ENCODE results near the gene RARB.
A peak's percentile ranks its signal among the peaks of the same experiment; 100 is the strongest.

RARB gene

DNA sequence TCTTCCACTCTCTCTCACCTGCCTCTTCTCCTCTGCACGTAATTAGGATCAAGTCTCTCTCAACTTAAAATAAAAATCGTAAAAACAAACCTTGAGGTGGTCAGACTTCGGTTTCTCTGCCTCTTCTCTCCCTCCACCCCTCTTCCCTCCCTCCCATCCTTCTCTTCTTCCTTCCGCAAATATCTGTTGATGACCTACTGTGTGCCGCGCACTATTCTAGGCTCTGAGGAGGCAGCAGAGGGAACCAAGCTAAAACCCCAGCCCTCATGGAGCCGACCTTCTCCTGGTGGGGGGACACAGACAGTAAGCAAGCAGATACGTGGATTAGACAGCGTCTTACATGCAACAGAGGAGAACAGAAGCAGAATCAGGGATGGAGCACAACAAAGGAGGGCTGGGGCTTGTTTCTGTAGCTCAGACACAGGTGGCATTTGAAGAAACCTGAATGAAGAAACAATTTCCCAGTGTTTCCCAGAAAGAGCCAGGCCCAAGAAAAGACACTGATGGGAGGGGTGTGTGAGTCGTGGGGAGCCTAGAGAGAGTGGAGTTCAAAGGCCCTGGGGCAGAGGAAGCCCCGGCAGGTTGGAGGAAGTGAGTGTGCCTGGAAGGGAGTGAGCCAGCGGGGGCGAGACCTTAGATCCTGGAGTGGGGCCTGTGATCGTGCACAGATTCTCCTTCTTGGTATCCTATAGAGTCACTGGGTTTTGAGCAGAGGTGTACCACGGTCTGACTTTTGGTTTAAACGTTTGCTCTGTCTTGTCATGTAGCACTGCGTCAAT lies 156.1 kb downstream of the RARB start:
- peaks cover 2% of the 10 kb centered on the region for H3K36me3 Mint-ChIP-seq (ENCODE audit: insufficient read depth)
- peaks cover 0 to 3% of the 10 kb centered on the region in 2 donors for H3K4me1 Mint-ChIP-seq (ENCODE audit: low read depth in 2 of 2)
- no peak overlapping the region for H3K27ac Mint-ChIP-seq
- no peak overlapping the region for H3K4me3 Mint-ChIP-seq
- peaks cover 25 to 40% of the 10 kb centered on the region in 2 donors for H3K27me3 Mint-ChIP-seq
- DNase-seq (no peak), ATAC-seq (replicated peaks) (no peak)
- no peaks in the 10 kb centered on the region for H3K9me3 Mint-ChIP-seq

DNA sequence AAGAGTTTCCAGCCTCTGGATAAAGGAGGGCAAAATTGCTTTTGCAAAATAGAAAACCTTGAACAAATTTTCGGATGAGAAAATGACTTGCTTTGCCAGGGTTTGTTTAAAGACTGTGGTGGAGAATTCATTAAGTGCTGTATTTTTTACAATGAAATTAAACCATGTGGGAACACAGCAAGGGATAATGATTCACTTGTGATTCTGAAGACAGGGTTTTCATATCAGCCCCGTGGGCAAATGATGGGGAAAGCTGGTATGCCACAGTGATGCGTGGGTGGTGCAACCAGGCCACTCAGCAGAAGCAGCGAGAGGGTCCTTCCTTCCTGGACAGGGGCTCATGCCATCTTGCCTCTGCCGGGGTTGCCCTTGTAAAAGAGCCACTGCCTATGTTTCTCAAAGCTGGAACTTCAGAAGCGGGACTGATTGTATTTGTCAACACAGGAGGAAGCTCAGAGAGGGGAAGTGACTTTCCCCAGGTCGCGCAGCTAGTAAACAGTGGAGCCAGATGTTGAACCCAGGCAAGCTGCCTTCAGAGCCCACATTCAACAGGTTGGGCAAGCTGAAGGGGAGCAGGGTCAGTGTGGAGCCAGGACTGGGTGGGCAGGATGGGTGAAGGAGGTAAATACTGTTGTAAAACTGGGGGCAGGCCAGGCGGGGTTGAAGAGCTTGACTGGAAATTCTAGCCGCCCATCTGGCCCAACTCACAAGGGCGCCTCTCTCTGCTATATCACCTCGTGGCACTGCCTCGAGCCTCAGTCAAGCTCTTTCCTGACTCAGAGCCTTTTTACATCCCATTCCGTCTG lies 157.5 kb downstream of the RARB start:
- no peak overlapping the region for H3K4me3 Mint-ChIP-seq
- peaks cover 20 to 40% of the 10 kb centered on the region in 2 donors for H3K27me3 Mint-ChIP-seq
- peaks cover 0 to 3% of the 10 kb centered on the region in 2 donors for H3K4me1 Mint-ChIP-seq (ENCODE audit: low read depth in 2 of 2)
- H3K27ac Mint-ChIP-seq, result no peak overlapping the region
- no peaks in the 10 kb centered on the region for H3K9me3 Mint-ChIP-seq
- peaks cover 2% of the 10 kb centered on the region for H3K36me3 Mint-ChIP-seq (ENCODE audit: insufficient read depth)
- ATAC-seq (replicated peaks) (no peak), DNase-seq (no peak)

DNA sequence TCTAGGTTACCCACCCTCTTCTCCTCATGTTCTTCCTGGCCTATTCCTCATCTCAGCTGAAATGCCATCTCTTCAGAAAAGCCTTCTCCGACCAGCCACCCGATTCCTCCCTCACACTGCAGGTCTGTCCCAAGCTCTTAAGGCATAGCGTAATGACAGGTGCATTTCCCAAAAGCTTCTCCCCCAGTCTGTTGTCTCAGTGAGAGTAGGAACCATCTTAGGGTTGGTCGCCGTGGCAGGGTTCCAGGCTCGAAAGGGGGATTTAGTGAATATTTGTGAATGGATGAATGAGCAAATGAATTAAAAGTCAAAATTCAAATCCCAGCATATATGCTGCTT lies 158.1 kb downstream of the RARB start:
- H3K4me1 Mint-ChIP-seq (ENCODE audit: low read depth in 2 of 2), result peaks cover 0 to 3% of the 10 kb centered on the region in 2 donors
- no peak for DNase-seq
- peaks cover 2% of the 10 kb centered on the region for H3K36me3 Mint-ChIP-seq (ENCODE audit: insufficient read depth)
- no peak overlapping the region for H3K4me3 Mint-ChIP-seq
- no peak overlapping the region for H3K27ac Mint-ChIP-seq
- ATAC-seq (replicated peaks), result no peak
- H3K9me3 Mint-ChIP-seq, result no peaks in the 10 kb centered on the region
- peaks cover 20 to 40% of the 10 kb centered on the region in 2 donors for H3K27me3 Mint-ChIP-seq

DNA sequence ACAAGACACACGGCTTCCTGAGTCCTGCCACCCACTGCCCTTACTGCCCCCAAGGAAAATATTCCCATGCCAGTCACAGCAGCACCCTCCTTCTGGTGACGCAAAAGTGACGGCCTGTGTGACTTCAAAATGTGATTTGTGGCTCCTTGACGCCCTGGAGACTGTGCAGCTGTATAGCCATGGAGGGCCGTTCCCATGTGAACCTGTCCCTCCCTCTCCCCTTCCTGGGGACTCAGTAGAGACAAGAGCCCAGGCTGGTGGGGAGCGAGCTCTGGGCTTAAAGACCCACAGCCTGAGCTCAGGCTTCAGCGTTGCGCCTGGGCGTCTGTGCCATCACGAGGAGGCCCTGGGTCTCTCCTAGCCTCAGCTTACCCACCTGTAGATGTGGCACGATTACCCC lies 158.5 kb downstream of the RARB start:
- ATAC-seq (replicated peaks) (no peak), DNase-seq (no peak)
- Mint-ChIP-seq H3K4me3 (no peak overlapping the region), H3K27me3 (peaks cover 20 to 40% of the 10 kb centered on the region in 2 donors), H3K36me3 (ENCODE audit: insufficient read depth) (peaks cover 2% of the 10 kb centered on the region), H3K27ac (no peak overlapping the region), H3K4me1 (ENCODE audit: low read depth in 2 of 2) (peaks cover 0 to 3% of the 10 kb centered on the region in 2 donors), H3K9me3 (no peaks in the 10 kb centered on the region)

DNA sequence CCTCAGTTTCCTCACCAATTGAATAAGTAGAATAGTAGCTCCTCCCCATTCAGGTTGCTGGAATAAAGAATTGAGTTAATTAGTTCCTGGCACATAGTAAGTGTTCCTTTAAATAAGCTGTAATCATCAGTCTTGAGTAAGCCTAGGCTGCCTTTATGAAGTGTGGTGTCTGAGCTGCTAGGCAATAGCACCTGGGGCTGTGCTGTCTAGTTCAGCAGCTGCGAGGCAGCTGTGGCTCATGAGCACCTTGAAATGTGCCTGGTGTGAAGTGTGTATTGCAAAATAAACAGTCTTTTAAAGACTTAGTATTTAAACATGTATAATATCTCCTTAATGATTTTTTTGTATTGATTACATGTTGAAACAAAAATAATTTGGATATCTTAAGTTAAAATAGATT lies 159.0 kb downstream of the RARB start:
- Mint-ChIP-seq H3K4me1 (ENCODE audit: low read depth in 2 of 2) (peaks cover 0 to 3% of the 10 kb centered on the region in 2 donors), H3K4me3 (no peak overlapping the region), H3K27me3 (peaks cover 19 to 40% of the 10 kb centered on the region in 2 donors), H3K36me3 (ENCODE audit: insufficient read depth) (peaks cover 2% of the 10 kb centered on the region), H3K9me3 (no peaks in the 10 kb centered on the region), H3K27ac (no peak overlapping the region)
- no peak for ATAC-seq (replicated peaks)
- DNase-seq, result no peak

DNA sequence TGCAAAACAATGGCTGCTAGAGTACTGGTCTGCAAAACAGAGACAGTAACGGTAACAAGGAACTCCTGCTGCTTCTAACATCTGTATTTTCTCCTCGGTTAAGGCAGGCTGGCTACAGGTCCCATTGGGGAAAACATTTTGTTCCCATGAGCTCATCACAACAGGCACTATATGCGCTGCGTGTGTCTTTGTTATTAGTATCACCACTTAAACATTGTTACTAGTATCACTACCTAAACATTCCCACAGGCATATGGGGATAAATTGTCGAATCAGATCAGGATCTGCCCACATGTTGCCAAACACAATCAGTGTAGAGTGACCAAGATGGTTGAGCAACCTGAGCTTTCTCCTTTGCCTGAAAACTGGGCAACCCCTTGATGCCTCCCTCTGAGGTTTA lies 159.5 kb downstream of the RARB start:
- Mint-ChIP-seq H3K4me3 (no peak overlapping the region), H3K4me1 (ENCODE audit: low read depth in 2 of 2) (peaks cover 0 to 3% of the 10 kb centered on the region in 2 donors), H3K9me3 (no peaks in the 10 kb centered on the region), H3K27me3 (peaks cover 15 to 37% of the 10 kb centered on the region in 2 donors), H3K27ac (no peak overlapping the region), H3K36me3 (ENCODE audit: insufficient read depth) (peaks cover 2% of the 10 kb centered on the region)
- DNase-seq (no peak), ATAC-seq (replicated peaks) (no peak)

DNA sequence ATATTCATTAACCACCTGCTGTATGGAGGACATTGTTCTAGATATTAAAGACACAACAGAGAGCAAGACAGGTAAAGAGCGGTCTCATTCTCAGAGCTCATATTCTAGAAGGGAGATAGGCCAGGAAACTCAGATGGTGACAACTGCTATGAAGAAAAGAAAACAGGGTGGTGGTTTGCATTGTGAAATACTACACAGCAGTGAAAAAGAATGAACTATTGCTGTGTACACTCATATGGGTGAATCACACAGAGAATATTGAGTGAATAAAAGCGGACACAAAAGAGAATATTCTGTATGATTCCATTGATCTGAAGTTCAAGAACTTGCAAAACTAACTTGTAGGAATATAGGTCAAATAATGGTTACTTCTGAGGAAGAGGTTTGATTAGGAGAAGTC lies 159.9 kb downstream of the RARB start:
- Mint-ChIP-seq H3K4me1 (ENCODE audit: low read depth in 2 of 2) (peaks cover 0 to 3% of the 10 kb centered on the region in 2 donors), H3K9me3 (no peaks in the 10 kb centered on the region), H3K36me3 (ENCODE audit: insufficient read depth) (peaks cover 2% of the 10 kb centered on the region), H3K4me3 (no peak overlapping the region), H3K27ac (no peak overlapping the region), H3K27me3 (peaks cover 11 to 32% of the 10 kb centered on the region in 2 donors)
- ATAC-seq (replicated peaks), result no peak
- no peak for DNase-seq

DNA sequence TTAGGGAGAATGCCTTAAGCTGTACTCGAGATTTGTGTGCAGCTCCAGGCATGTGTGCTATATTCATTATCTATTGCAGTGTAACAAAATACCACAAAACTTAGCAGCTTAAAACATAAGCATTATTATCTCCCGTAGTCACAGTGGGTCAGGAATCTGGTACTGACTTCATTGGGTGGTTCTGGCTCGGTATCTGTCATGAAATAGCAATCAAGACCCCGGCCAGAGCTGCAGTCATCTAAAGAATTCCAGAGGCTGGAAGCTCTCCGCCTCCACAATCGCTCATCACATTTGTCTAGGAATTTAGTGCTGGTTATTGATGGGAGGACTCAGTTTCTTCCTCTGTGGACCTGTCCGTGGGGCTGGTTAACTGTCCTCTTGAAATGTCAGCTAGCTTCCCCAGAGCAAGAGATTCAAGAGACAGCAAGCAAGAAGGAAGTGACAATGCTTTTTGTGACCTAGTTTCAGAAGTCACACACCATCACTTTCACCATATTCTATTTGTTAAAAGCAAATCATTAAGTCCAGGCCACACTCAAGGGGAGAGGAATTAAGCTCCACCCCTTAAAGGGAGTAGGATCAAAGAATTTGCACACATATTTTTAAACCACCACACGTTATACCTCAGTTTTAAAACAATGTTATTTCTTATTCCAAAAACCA lies 160.5 kb downstream of the RARB start:
- Mint-ChIP-seq H3K9me3 (no peaks in the 10 kb centered on the region), H3K36me3 (ENCODE audit: insufficient read depth) (peaks cover 2% of the 10 kb centered on the region), H3K4me3 (no peak overlapping the region), H3K27ac (peak overlapping the region in 1 of 2 donors; percentile 55), H3K4me1 (ENCODE audit: low read depth in 2 of 2) (peaks cover 0 to 3% of the 10 kb centered on the region in 2 donors), H3K27me3 (peaks cover 7 to 26% of the 10 kb centered on the region in 2 donors)
- ATAC-seq (replicated peaks) (no peak), DNase-seq (no peak)

DNA sequence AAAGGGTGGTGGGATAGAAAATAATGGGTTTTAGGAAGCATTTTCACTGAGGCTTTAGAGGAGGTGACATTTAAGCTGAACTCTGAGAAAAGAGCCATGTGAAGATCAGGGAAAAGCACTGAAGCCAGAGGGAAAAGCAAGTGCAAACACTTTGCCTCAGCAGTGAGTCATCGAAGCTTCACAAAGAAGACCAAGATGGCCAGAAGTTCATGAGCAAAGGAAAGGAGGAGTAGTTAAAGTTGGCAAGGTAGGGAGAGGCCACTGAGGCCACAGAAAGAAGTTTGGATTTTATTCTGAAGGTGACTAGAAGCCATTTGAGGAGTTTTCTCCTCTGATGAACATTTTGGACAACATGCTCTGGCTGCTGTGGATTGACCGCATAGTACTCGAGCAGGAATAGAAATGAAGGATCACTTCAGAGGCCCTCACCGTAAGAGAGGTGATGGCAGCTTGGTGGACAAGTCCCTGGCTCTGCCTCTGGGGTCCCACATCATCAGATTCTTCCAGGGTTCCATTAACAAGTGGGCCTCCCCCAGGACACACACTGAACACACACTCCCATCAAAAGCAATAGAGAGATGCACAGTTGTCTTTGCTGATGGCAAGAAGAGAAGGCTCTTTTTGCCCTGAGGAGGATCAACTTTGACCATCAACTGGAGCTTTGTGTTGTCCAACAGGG lies 161.2 kb downstream of the RARB start:
- H3K4me3 Mint-ChIP-seq, result no peak overlapping the region

DNA sequence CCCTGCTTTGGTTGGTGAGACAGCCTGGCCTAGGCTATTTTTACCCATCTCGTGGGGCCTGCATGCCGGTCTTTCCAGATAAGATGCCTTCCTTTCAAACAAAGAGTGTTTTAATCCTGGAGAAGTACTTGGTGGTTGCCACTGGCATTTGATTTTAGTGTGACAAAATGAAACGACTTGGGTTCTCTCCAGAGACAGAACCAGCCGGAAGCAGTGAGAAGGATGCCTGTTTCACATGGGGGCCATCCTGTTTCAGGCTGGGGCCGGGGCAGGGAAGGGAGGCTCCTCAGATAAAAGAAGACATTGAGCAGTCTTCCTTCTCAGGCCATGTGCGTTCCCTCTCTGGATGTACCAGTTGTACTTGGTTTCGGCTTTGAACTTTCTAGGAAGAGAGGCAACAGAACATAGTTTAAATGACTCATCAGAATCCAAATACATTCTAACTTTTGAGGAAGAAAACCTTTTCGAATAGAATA lies 161.8 kb downstream of the RARB start:
- peaks cover 2% of the 10 kb centered on the region for H3K36me3 Mint-ChIP-seq (ENCODE audit: insufficient read depth)

More for the DNA sequence above, 161.2 kb downstream of the RARB start:
- Mint-ChIP-seq H3K4me1 (ENCODE audit: low read depth in 2 of 2) (peaks cover 3 to 4% of the 10 kb centered on the region in 2 donors), H3K9me3 (no peaks in the 10 kb centered on the region), H3K27ac (peak overlapping the region in 1 of 2 donors; percentile 55), H3K27me3 (peaks cover 4 to 20% of the 10 kb centered on the region in 2 donors), H3K36me3 (ENCODE audit: insufficient read depth) (peaks cover 2% of the 10 kb centered on the region)
- no peak for DNase-seq
- ATAC-seq (replicated peaks), result no peak

DNA sequence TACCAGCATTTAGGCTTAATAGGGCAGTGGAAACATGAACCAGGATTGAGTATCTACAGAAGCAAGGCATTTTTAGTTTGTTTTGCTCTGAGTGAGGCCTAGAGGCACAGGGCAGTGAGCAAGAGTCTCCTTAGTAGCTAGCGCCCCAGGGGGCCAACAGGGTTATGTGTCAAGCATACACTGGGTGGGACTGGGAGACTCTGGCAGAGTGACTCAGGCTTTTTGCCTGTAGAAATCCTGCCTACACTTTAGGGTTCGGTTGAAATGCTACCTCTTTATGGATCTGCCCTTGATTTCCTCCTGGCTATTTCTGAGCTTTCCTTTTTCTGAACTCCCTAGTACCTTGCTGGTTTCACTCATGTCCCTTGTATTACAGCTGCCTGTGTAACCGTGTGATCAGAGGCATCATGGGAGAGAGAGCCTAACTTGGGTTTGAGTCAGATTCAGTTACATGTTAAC lies 164.5 kb downstream of the RARB start:
- no peaks in the 10 kb centered on the region for H3K9me3 Mint-ChIP-seq

More for the DNA sequence above, 161.8 kb downstream of the RARB start:
- Mint-ChIP-seq H3K9me3 (no peaks in the 10 kb centered on the region), H3K4me3 (no peak overlapping the region), H3K27me3 (peaks cover 0 to 14% of the 10 kb centered on the region in 2 donors), H3K27ac (no peak overlapping the region), H3K4me1 (ENCODE audit: low read depth in 2 of 2) (peaks cover 3 to 5% of the 10 kb centered on the region in 2 donors)
- no peak for ATAC-seq (replicated peaks)
- no peak for DNase-seq

DNA sequence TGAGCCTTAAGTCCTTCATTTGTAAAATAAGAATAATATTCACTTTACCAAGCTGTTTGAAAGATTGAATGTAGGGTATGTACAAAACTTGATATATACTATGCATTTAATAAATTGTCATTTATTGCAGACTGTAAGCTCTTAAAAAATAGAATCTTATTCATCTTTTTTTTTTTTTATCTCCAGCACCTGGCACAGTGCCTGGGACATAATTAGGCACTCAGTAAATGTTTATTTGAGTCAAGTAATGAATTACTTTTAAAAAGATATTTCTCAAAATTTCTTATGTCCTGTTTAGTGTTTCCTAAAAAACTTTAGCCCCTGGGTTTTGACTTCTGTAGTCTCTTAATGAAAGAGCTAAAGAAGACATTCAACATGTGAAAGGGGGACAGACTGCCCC lies 164.9 kb downstream of the RARB start:
- ATAC-seq (replicated peaks) (no peak), DNase-seq (no peak)
- peaks cover 11% of the 10 kb centered on the region for H3K36me3 Mint-ChIP-seq (ENCODE audit: insufficient read depth)
- peaks cover 3 to 5% of the 10 kb centered on the region in 2 donors for H3K4me1 Mint-ChIP-seq (ENCODE audit: low read depth in 2 of 2)
- no peaks in the 10 kb centered on the region for H3K27me3 Mint-ChIP-seq
- H3K27ac Mint-ChIP-seq, result peak overlapping the region; percentile 32 to 62
- H3K4me3 Mint-ChIP-seq, result no peak overlapping the region
- no peaks in the 10 kb centered on the region for H3K9me3 Mint-ChIP-seq

More for the DNA sequence above, 164.5 kb downstream of the RARB start:
- Mint-ChIP-seq H3K4me1 (ENCODE audit: low read depth in 2 of 2) (peaks cover 3 to 5% of the 10 kb centered on the region in 2 donors), H3K4me3 (no peak overlapping the region), H3K36me3 (ENCODE audit: insufficient read depth) (peaks cover 7% of the 10 kb centered on the region), H3K27ac (peak overlapping the region; percentile 32 to 62), H3K27me3 (no peaks in the 10 kb centered on the region)
- DNase-seq (no peak), ATAC-seq (replicated peaks) (no peak)
